ENCODE measurements around the gene PXDN. TPM values are rescaled to one million over a fixed set of nuclear protein-coding genes. Genes with fewer than 3 reads are reported as not detected.

The PXDN gene
- total RNA-seq, 1 donor from 2014 or later = 1.5 TPM

DNA sequence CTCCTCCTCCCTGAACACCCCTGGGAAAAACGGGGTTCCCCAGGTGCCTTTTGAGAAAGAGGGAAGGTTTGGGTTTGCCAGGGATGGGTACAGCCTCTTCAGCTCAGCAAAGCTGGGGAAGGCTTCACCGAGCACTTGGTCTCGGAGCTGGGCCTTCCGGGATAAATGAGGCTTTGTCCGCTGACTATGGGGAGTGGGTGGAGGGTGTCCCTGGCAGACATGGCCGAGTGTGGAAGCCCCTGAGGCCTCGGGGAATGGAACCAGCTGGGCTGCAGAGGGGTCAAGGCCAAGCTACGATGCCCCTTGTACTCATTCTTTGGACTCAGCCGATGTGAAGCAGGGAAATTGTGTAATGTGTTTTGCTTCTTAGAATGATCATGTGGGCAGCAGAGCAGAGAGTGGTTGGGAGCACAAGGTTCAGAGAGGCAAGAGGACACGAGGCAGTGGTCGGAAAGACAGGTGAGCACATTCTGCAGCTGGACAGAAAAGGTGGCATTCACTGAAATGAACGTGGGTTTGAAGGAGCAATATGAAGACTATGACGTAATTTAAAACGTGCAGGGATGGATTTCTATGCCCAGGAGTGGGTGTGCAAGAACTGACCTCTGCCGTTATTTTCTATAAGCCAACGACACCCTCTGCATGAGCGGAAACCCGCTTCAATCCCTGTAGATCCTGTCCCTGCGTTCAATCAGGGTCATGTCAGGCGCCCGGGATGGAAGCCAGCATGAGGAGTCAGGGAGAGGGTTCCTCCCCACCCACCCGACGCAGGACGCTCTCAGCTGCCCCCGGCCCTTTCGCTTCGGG, 142.6 kb downstream of the PXDN start:
- intact Hi-C loops (cut with micrococcal nuclease) = no loop called here

GRCh38 chr2:1601067-1601412, 143.3 kb downstream of the PXDN start:
- intact Hi-C loops (cut with micrococcal nuclease) = no loop called here

DNA sequence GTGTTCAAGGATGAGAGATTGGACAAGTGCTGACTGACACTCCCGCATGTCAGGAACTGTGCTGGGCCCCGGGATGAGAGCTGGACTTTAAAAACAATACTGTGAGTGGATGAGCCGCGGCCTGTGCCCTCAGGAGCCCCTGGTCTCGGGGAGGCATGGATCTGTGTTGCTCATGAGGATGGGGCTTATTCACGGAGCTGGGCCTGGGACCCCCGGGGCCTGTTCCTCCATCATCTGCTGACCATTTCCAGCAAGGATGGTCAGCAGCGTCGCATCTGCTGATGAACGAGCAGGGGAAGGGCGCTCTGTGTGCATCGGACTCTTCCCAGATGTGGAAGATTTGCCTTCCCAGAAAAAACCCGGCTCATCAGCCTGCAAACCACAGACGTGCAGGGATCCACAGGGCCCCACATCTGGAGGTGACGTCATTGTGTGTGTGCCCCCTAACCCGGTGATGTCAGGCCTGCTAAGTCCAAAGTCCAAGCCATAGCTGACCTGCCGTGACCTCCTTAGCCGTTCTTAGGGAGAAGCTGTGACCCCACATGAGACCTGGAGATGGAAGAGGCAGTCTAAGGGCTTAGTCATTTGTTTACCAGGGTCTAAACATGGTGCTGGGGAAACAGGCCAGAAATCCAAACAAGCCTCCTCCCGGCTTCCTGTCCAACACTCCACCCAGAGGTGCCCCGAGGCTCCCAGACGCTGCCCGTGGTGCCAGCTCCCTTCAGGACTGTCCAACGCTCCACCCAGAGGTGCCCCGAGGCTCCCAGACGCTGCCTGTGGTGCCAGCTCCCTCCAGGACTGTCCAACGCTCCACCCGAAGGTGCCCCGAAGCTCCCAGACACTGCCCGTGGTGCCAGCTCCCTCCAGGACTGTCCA, 143.9 kb downstream of the PXDN start:
- intact Hi-C loops (cut with micrococcal nuclease) = no loop called here

GRCh38 chr2:1599301-1600085, 144.8 kb downstream of the PXDN start:
- intact Hi-C loops (cut with micrococcal nuclease) = no loop called here

GRCh38 chr2:1598800-1599199, 145.5 kb downstream of the PXDN start:
- intact Hi-C loops (cut with micrococcal nuclease) = no loop called here

- intact Hi-C loops (cut with micrococcal nuclease) = no loop called here
Observed at GRCh38 chr2:1598041-1598710, 146.1 kb downstream of the PXDN start.

- intact Hi-C loops (cut with micrococcal nuclease) = no loop called here
Observed at GRCh38 chr2:1595274-1595673, 149.0 kb downstream of the PXDN start.

GRCh38 chr2:1594373-1595171, 149.7 kb downstream of the PXDN start:
- intact Hi-C loops (cut with micrococcal nuclease) = no loop called here

DNA sequence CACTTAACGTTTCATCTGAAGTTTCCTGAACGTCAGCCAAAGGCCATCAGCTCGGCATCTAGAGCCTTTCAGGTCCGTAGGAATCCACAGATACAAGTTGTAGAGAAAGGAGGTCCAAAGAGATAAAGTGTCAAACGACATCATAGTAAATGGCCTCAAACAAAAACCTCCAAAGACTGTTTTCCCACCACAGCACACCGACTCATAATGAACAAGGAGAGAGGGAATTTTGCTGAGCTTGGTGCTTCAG, 150.3 kb downstream of the PXDN start:
- intact Hi-C loops (cut with micrococcal nuclease) = no loop called here

- intact Hi-C loops (cut with micrococcal nuclease) = no loop called here
Observed at GRCh38 chr2:1593371-1594122, 150.8 kb downstream of the PXDN start.

- intact Hi-C loops (cut with micrococcal nuclease) = no loop called here
Observed at GRCh38 chr2:1591978-1592907, 152.1 kb downstream of the PXDN start.

DNA sequence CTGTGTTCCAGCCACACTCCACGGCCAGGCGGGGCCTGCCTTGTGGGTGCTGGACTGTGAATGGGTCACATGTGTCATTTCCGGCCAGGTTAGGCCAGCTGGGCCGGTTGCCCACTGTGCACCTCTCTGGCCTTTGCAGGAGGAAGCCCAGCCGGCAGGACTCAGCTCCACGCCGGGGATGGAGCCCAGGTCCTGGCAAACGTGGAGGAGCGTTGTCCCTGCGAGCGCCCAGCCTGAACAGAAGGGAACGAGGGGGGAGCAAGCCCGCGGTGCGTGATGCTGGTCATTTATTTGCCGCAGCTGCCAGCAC, 152.9 kb downstream of the PXDN start:
- intact Hi-C loops (cut with micrococcal nuclease) = no loop called here

GRCh38 chr2:1590596-1591460, 153.5 kb downstream of the PXDN start:
- intact Hi-C loops (cut with micrococcal nuclease) = no loop called here

DNA sequence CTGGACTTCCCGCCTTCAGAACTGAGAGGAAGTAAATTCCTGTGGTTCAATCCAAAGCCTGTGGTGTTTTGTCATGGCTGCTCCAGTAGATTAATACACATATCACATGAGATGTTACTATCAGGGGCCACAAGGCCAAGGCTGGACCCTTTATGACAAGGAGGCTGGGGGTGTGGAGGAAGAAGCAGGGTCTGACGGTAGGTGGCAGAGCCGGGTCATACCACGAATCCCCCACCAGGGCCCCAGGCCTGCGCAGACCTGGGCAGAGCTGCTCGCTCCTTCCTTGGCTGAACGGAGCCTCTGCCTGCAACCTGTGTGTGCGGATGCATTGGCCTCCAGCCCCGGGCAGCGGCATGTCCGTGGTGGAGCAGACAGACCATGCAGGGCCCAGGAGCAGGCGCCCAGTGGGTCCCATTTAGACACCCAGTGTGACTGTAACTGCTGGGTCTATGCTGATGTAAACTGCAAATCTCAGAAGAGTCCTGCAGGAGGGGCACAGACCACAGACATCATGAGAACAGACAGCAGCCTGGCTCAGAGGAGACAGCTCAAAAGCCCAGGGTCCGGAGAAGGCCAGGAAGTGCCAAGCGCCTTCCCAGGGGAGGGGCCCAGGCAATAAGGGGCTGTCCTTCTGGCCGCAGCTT, 155.2 kb downstream of the PXDN start:
- intact Hi-C loops (cut with micrococcal nuclease) = no loop called here

DNA sequence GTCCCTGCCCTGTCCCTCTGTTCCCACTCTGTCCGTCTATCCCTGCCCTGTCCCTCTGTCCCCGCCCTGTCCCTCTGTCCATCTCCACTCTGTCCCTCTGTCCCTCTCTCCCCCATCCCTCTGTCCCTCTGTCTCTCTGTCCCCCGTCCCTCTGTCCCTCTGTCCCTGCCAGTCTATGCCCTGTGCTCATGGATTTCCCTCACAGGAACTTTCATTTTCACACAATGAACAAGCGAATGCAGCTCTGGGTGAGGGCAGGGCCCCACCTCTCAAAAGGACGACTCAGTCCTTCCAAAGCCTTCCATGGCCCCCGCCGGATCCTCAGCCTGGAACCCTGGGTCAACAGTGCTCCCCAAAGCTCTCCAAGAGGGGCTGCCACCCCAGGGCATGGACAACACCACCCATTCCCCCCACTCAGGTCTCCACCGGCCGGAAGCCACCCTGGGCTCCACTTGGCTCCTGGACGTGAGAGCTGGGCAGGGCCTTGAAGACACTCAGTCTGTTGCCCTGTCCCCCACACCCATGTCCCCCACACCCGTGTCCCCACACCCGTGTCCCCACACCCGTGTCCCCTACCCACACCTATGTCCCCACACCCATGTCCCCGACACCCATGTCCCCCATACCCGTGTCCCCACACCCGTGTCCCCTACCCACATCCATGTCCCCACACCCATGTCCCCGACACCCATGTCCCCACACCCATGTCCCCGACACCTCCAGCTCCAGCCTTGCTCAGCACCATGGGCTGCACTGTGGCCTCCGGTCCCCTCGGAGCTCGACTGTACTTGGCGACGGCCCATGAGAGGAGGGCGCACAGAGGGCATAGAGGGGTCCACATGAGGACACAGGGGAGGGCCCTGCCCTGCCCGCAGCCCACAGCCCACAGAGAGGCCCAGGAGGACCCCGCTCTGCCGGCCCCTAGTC, 156.0 kb downstream of the PXDN start:
- intact Hi-C loops (cut with micrococcal nuclease) = no loop called here
